ENCODE results near the gene CCDC178. TPM values are rescaled to one million over a fixed set of nuclear protein-coding genes. Genes with fewer than 3 reads are reported as not detected.
"Not testable (repeated sequence)": the region's sequence is repeated elsewhere in the genome, so short reads cannot be mapped to it uniquely, and the experiment has no call there.

The CCDC178 gene
- total RNA-seq, 1 donor from 2014 or later: not detected

GRCh38 chr18:33232318-33232626 lies 208.2 kb downstream of the CCDC178 start:
- intact Hi-C loops (cut with micrococcal nuclease): loop anchor here (1.0 to 10.0 kb wide), 6 partner anchors 263 to 1633 kb away; partner anchors contain the start of gene ASXL3

- intact Hi-C loops (cut with micrococcal nuclease): loop anchor here (1.0 to 10.0 kb wide), 6 partner anchors 264 to 1633 kb away; partner anchors contain the start of gene ASXL3
Observed at GRCh38 chr18:33231474-33232317, 208.8 kb downstream of the CCDC178 start.

- intact Hi-C loops (cut with micrococcal nuclease): no loop called here
Observed at GRCh38 chr18:33212363-33212762, 228.2 kb downstream of the CCDC178 start.

GRCh38 chr18:33210575-33211189 lies 229.8 kb downstream of the CCDC178 start:
- intact Hi-C loops (cut with micrococcal nuclease): no loop called here

- intact Hi-C loops (cut with micrococcal nuclease): no loop called here
Observed at GRCh38 chr18:33205777-33206176, 234.7 kb downstream of the CCDC178 start.

- intact Hi-C loops (cut with micrococcal nuclease): no loop called here
Observed at GRCh38 chr18:33201509-33201926, 239.0 kb downstream of the CCDC178 start.

GRCh38 chr18:33195795-33196194 lies 244.7 kb downstream of the CCDC178 start:
- intact Hi-C loops (cut with micrococcal nuclease): no loop called here

- intact Hi-C loops (cut with micrococcal nuclease): no loop called here
Observed at GRCh38 chr18:33194793-33195192, 245.7 kb downstream of the CCDC178 start.

GRCh38 chr18:33184958-33185357 lies 255.6 kb downstream of the CCDC178 start:
- intact Hi-C loops (cut with micrococcal nuclease): no loop called here

- intact Hi-C loops (cut with micrococcal nuclease): no loop called here
Observed at GRCh38 chr18:33184175-33184574, 256.3 kb downstream of the CCDC178 start.

GRCh38 chr18:33183136-33183535 lies 257.4 kb downstream of the CCDC178 start:
- intact Hi-C loops (cut with micrococcal nuclease): no loop called here

GRCh38 chr18:33181016-33181415 lies 259.5 kb downstream of the CCDC178 start:
- intact Hi-C loops (cut with micrococcal nuclease): no loop called here

GRCh38 chr18:33169218-33169617 lies 271.3 kb downstream of the CCDC178 start:
- intact Hi-C loops (cut with micrococcal nuclease): no loop called here

- intact Hi-C loops (cut with micrococcal nuclease): not testable (repeated sequence)
Observed at GRCh38 chr18:33164121-33164520, 276.4 kb downstream of the CCDC178 start.

GRCh38 chr18:33161131-33161530 lies 279.4 kb downstream of the CCDC178 start:
- intact Hi-C loops (cut with micrococcal nuclease): no loop called here

GRCh38 chr18:33159151-33159550 lies 281.4 kb downstream of the CCDC178 start:
- intact Hi-C loops (cut with micrococcal nuclease): no loop called here

- intact Hi-C loops (cut with micrococcal nuclease): no loop called here
Observed at GRCh38 chr18:33157893-33158292, 282.6 kb downstream of the CCDC178 start.

GRCh38 chr18:33156906-33157470 lies 283.5 kb downstream of the CCDC178 start:
- intact Hi-C loops (cut with micrococcal nuclease): no loop called here

GRCh38 chr18:33154049-33154448 lies 286.5 kb downstream of the CCDC178 start:
- intact Hi-C loops (cut with micrococcal nuclease): no loop called here

GRCh38 chr18:33152376-33152775 lies 288.1 kb downstream of the CCDC178 start:
- intact Hi-C loops (cut with micrococcal nuclease): no loop called here

GRCh38 chr18:33147811-33148210 lies 292.7 kb downstream of the CCDC178 start:
- intact Hi-C loops (cut with micrococcal nuclease): not testable (repeated sequence)

GRCh38 chr18:33146014-33146413 lies 294.5 kb downstream of the CCDC178 start:
- intact Hi-C loops (cut with micrococcal nuclease): no loop called here
